HG02885 (cell line): ENCODE data around the gene RSBN1L.

Source experiments
- ATAC-seq: cut with Tn5 transposase; IDR thresholded peaks from one replicate; pipeline ENCODE4 v1.9.1; 2021; ENCODE audit warnings: mild to moderate bottlenecking; ENCODE audit not compliant: unreplicated experiment, poor library complexity

RSBN1L gene

GRCh38 chr7:77727936-77728701, 31.9 kb downstream of the RSBN1L start:
- ATAC-seq, result no peak

- no peak for ATAC-seq
Observed at GRCh38 chr7:77729574-77730348, 33.5 kb downstream of the RSBN1L start.

GRCh38 chr7:77731716-77732115, 35.5 kb downstream of the RSBN1L start:
- no peak for ATAC-seq

- ATAC-seq, result no peak
Observed at GRCh38 chr7:77734659-77735421, 38.6 kb downstream of the RSBN1L start.

GRCh38 chr7:77735457-77735856, 39.2 kb downstream of the RSBN1L start:
- ATAC-seq, result no peak

GRCh38 chr7:77736991-77737390, 40.7 kb downstream of the RSBN1L start:
- no peak for ATAC-seq

GRCh38 chr7:77738382-77738781, 42.1 kb downstream of the RSBN1L start:
- ATAC-seq, result no peak

- no peak for ATAC-seq
Observed at GRCh38 chr7:77738871-77739270, 42.6 kb downstream of the RSBN1L start.

- no peak for ATAC-seq
Observed at GRCh38 chr7:77740257-77740656, 44.0 kb downstream of the RSBN1L start.

GRCh38 chr7:77743518-77743917, 47.3 kb downstream of the RSBN1L start:
- no peak for ATAC-seq

GRCh38 chr7:77745746-77746145, 49.5 kb downstream of the RSBN1L start:
- no peak for ATAC-seq

- ATAC-seq, result no peak
Observed at GRCh38 chr7:77746164-77746823, 50.0 kb downstream of the RSBN1L start.

GRCh38 chr7:77746824-77747165, 50.5 kb downstream of the RSBN1L start:
- ATAC-seq, result no peak

GRCh38 chr7:77747178-77747577, 50.9 kb downstream of the RSBN1L start:
- ATAC-seq, result no peak

- ATAC-seq, result no peak
Observed at GRCh38 chr7:77747718-77748117, 51.5 kb downstream of the RSBN1L start.

- ATAC-seq, result no peak
Observed at GRCh38 chr7:77752016-77752415, 55.8 kb downstream of the RSBN1L start.

GRCh38 chr7:77753173-77753572, 56.9 kb downstream of the RSBN1L start:
- no peak for ATAC-seq

- ATAC-seq, result peak; percentile 95
Observed at GRCh38 chr7:77757589-77757988, 61.3 kb downstream of the RSBN1L start.

GRCh38 chr7:77759294-77759889, 63.1 kb downstream of the RSBN1L start:
- no peak for ATAC-seq

GRCh38 chr7:77760809-77761453, 64.7 kb downstream of the RSBN1L start:
- no peak for ATAC-seq
